T-helper 1 cell treated with Interleukin-12 subunit alpha and Interleukin-12 subunit beta and Interleukin-4 antibody, amounts not matched to agents 30 ng/mL and 1 ng/mL, for 36 hours (primary cell): ENCODE results near the gene FOXD4L6. TPM values are rescaled to one million over a fixed set of nuclear protein-coding genes. Genes with fewer than 3 reads are reported as not detected.
"Not testable (repeated sequence)": the region's sequence is repeated elsewhere in the genome, so short reads cannot be mapped to it uniquely, and the experiment has no call there.

Experiments
- intact Hi-C: fragments of 100-400 bp; cut with micrococcal nuclease; formaldehyde crosslinking; loops from one replicate; pipeline ENCODE4 v1.15.1; 2024
- total RNA-seq: library from RNA; stranded (reverse); gene quantifications from 2 replicates; pipeline ENCODE4 v1.2.3, GENCODE V29; 2022

The FOXD4L6 gene
- total RNA-seq, result 0.15 TPM in 1 of 2 replicates, not detected in the other

- intact Hi-C loops, result not testable (repeated sequence)
Observed at GRCh38 chr9:41128581-41128980, at the start of gene FOXD4L6. Gene FOXD4L6 (minus strand): TSS chr9:41128681. CDS start chr9:41128383, 298 bp downstream.

GRCh38 chr9:41174994-41175393 lies 46.5 kb upstream of the FOXD4L6 start:
- intact Hi-C loops, result not testable (repeated sequence)

GRCh38 chr9:41150116-41150515 lies 21.6 kb upstream of the FOXD4L6 start:
- intact Hi-C loops, result not testable (repeated sequence)

GRCh38 chr9:41141878-41142277 lies 13.4 kb upstream of the FOXD4L6 start:
- intact Hi-C loops, result not testable (repeated sequence)

GRCh38 chr9:41126746-41127446 lies 1.6 kb downstream of the FOXD4L6 start:
- intact Hi-C loops, result not testable (repeated sequence)

- intact Hi-C loops, result not testable (repeated sequence)
Observed at GRCh38 chr9:41125936-41126335, 2.5 kb downstream of the FOXD4L6 start.

- intact Hi-C loops, result not testable (repeated sequence)
Observed at GRCh38 chr9:41125109-41125658, 3.3 kb downstream of the FOXD4L6 start.

GRCh38 chr9:41124250-41125108 lies 4.0 kb downstream of the FOXD4L6 start:
- intact Hi-C loops, result not testable (repeated sequence)

GRCh38 chr9:41123812-41124211 lies 4.7 kb downstream of the FOXD4L6 start:
- intact Hi-C loops, result not testable (repeated sequence)

GRCh38 chr9:41123396-41123795 lies 5.1 kb downstream of the FOXD4L6 start:
- intact Hi-C loops, result not testable (repeated sequence)

GRCh38 chr9:41120696-41121095 lies 7.8 kb downstream of the FOXD4L6 start:
- intact Hi-C loops, result not testable (repeated sequence)

GRCh38 chr9:41119719-41120118 lies 8.8 kb downstream of the FOXD4L6 start:
- intact Hi-C loops, result not testable (repeated sequence)

GRCh38 chr9:41119311-41119710 lies 9.2 kb downstream of the FOXD4L6 start:
- intact Hi-C loops, result not testable (repeated sequence)

GRCh38 chr9:41113348-41113747 lies 15.1 kb downstream of the FOXD4L6 start:
- intact Hi-C loops, result not testable (repeated sequence)

- intact Hi-C loops, result not testable (repeated sequence)
Observed at GRCh38 chr9:41111414-41111813, 17.1 kb downstream of the FOXD4L6 start.

- intact Hi-C loops, result not testable (repeated sequence)
Observed at GRCh38 chr9:41110913-41111312, 17.6 kb downstream of the FOXD4L6 start.

- intact Hi-C loops, result not testable (repeated sequence)
Observed at GRCh38 chr9:41109253-41109652, 19.2 kb downstream of the FOXD4L6 start.

GRCh38 chr9:41108816-41109215 lies 19.7 kb downstream of the FOXD4L6 start:
- intact Hi-C loops, result not testable (repeated sequence)

- intact Hi-C loops, result not testable (repeated sequence)
Observed at GRCh38 chr9:41106472-41107116, 21.9 kb downstream of the FOXD4L6 start.

GRCh38 chr9:41105557-41106253 lies 22.8 kb downstream of the FOXD4L6 start:
- intact Hi-C loops, result not testable (repeated sequence)

- intact Hi-C loops, result not testable (repeated sequence)
Observed at GRCh38 chr9:41104542-41104941, 23.9 kb downstream of the FOXD4L6 start.
